ENCODE results near the gene KPNA2. TPM values are rescaled to one million over a fixed set of nuclear protein-coding genes. Genes with fewer than 3 reads are reported as not detected.

The KPNA2 gene
- total and polyA plus RNA-seq, 2 of the 13 experiments (the other 11 are each of a cell fraction or from before 2014, with no cell fraction given), result 111 to 305 TPM

DNA sequence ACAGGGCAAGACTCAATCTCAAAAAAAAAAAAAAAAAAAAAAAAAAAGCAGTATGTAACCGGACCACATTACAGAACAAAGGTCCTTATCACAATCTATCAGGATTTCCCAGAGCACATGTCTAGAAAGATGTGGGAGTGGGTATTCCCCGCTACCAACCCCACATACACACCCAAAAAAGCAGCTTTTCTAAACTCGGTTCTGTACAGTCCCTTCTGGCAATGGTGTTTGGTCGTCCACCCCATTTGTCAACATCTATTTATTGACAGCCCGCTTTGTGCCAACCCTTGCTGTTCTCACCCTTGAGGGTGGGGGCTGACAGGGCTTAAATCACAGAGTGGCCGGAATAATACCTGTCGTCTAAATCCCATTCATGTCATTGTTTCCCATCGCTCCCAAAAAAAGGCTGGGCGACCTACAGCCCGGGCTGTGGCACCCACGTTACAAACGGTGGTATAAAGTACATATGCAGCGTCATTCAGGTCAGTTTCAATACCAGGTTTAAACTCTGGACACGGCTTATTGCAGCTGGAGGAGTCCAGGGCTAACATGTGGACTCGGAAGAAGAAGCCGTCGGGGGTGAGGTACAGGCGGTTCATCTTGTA, 42.9 kb upstream of the KPNA2 start:
- POLR2A ChIA-PET, result interaction anchor here (1.1 to 2.7 kb wide), 3 partner anchors 27 to 41 kb away, joined by 6 to 25 read pairs (median 6); no protein-coding TSS in a partner anchor
- Histone ChIP-seq H4K20me1 (ENCODE audit: insufficient read depth, low read length) (no peaks in the 10 kb centered on the region), H3K4me2 (ENCODE audit: low read depth, low read length) (peak overlapping the region; percentile 80), H3K9me3 (ENCODE audit: low read length) (no peaks in the 10 kb centered on the region), H3K9ac (ENCODE audit: insufficient read depth, low read depth, low read length) (peak overlapping the region; percentile 78), H3K79me2 (ENCODE audit: insufficient read depth, low read length) (no peaks in the 10 kb centered on the region), H3K27me3 (ENCODE audit: control insufficient read depth in 1 of 2, insufficient read depth in 2 of 2, low read length in 2 of 2) (peaks cover 0 to 7% of the 10 kb centered on the region in 2 experiments; a peak in 1 of 5 replicates), H3K36me3 (replicated peaks in 1 of 2; ENCODE audit: control insufficient read depth in 1 of 2, insufficient read depth in 2 of 2, low read length in 2 of 2) (no peaks in the 10 kb centered on the region), H3K4me3 (replicated peaks in 1 of 3; ENCODE audit: insufficient read depth in 1 of 3, low read depth in 2 of 3, low read length in 3 of 3) (peak overlapping the region; percentile 85 to 88 (median 88)), H3K27ac (ENCODE audit: extremely low read length, insufficient read depth, low read length) (peak overlapping the region; percentile 91), H3K4me1 (ENCODE audit: insufficient read depth, low read length) (peaks cover 36% of the 10 kb centered on the region), H2AFZ (ENCODE audit: low read length) (no peak overlapping the region)
- TSS peak; percentile 86 for BruUV-seq (replicated peaks)
- in situ Hi-C loops (cut with HindIII; ENCODE audit: extremely low pct_ligation_motif_present, low pct_unique_long_range_greater_than_20kb), result no loop called here
- ATAC-seq (no peak), FAIRE-seq (no peak), DNase-seq (ENCODE audit: low spot score) (no peak)
- WGBS (ENCODE audit: low lambda C conversion rate), result 23% methylated on average over 18 of the region's 18 CpGs
- intact Hi-C loops (cut with micrococcal nuclease; ENCODE audit: unreplicated experiment), result no loop called here
- CTCF ChIA-PET (ENCODE audit: low intra/inter-chr PET ratio, low total read pairs), result no interaction called here
- TF ChIP-seq ZNF777 (CRISPR knock-in tag; IDR thresholded peaks at IDR 0.05) (peak; percentile 98; the same call in 1 of the 2 replicates), PAWR (CRISPR knock-in tag; IDR thresholded peaks at IDR 0.05; ENCODE audit: borderline replicate concordance) (0 out of 2 replicates have a peak, but pooled peaks have one; percentile 71), HNRNPL (IDR thresholded peaks at IDR 0.05; ENCODE audit: low read depth, low read length) (0 out of 2 replicates have a peak, but pooled peaks have one; percentile 17), SIN3B (IDR thresholded peaks at IDR 0.05; ENCODE audit: low read length) (no peak), ZNF782 (CRISPR knock-in tag; IDR thresholded peaks at IDR 0.05; ENCODE audit: borderline replicate concordance) (no peak), SSRP1 (CRISPR knock-in tag; IDR thresholded peaks at IDR 0.05) (0 out of 2 replicates have a peak, but pooled peaks have one; percentile 17), SIN3A (IDR thresholded peaks at IDR 0.05; ENCODE audit: borderline replicate concordance, low read depth, low read length) (0 out of 2 replicates have a peak, but pooled peaks have one; percentile 35), ZMYM2 (CRISPR knock-in tag; IDR thresholded peaks at IDR 0.05) (0 out of 2 replicates have a peak, but pooled peaks have one; percentile 11), ZNF501 (CRISPR knock-in tag; IDR thresholded peaks at IDR 0.05) (peak; percentile 64; the same call in 1 of the 2 replicates), ZNF264 (CRISPR knock-in tag; IDR thresholded peaks at IDR 0.05) (0 out of 2 replicates have a peak, but pooled peaks have one; percentile 19), ZBTB3 (CRISPR knock-in tag; IDR thresholded peaks at IDR 0.05; ENCODE audit: borderline replicate concordance, low read depth) (0 out of 2 replicates have a peak, but pooled peaks have one; percentile 25), ZNF766 (CRISPR knock-in tag; IDR thresholded peaks at IDR 0.05; ENCODE audit: borderline replicate concordance) (peak; percentile 22; the same call in 1 of the 2 replicates), NFYC (CRISPR knock-in tag; IDR thresholded peaks at IDR 0.05) (no peak)
- TF ChIP-seq, protein P1, sequence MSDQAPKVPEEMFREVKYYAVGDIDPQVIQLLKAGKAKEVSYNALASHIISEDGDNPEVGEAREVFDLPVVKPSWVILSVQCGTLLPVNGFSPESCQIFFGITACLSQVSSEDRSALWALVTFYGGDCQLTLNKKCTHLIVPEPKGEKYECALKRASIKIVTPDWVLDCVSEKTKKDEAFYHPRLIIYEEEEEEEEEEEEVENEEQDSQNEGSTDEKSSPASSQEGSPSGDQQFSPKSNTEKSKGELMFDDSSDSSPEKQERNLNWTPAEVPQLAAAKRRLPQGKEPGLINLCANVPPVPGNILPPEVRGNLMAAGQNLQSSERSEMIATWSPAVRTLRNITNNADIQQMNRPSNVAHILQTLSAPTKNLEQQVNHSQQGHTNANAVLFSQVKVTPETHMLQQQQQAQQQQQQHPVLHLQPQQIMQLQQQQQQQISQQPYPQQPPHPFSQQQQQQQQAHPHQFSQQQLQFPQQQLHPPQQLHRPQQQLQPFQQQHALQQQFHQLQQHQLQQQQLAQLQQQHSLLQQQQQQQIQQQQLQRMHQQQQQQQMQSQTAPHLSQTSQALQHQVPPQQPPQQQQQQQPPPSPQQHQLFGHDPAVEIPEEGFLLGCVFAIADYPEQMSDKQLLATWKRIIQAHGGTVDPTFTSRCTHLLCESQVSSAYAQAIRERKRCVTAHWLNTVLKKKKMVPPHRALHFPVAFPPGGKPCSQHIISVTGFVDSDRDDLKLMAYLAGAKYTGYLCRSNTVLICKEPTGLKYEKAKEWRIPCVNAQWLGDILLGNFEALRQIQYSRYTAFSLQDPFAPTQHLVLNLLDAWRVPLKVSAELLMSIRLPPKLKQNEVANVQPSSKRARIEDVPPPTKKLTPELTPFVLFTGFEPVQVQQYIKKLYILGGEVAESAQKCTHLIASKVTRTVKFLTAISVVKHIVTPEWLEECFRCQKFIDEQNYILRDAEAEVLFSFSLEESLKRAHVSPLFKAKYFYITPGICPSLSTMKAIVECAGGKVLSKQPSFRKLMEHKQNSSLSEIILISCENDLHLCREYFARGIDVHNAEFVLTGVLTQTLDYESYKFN (CRISPR knock-in tag; conservative IDR thresholded peaks at IDR 0.05), result 0 out of 2 replicates have a peak, but pooled peaks have one; percentile 36
- TF ChIP-seq, protein P2, sequence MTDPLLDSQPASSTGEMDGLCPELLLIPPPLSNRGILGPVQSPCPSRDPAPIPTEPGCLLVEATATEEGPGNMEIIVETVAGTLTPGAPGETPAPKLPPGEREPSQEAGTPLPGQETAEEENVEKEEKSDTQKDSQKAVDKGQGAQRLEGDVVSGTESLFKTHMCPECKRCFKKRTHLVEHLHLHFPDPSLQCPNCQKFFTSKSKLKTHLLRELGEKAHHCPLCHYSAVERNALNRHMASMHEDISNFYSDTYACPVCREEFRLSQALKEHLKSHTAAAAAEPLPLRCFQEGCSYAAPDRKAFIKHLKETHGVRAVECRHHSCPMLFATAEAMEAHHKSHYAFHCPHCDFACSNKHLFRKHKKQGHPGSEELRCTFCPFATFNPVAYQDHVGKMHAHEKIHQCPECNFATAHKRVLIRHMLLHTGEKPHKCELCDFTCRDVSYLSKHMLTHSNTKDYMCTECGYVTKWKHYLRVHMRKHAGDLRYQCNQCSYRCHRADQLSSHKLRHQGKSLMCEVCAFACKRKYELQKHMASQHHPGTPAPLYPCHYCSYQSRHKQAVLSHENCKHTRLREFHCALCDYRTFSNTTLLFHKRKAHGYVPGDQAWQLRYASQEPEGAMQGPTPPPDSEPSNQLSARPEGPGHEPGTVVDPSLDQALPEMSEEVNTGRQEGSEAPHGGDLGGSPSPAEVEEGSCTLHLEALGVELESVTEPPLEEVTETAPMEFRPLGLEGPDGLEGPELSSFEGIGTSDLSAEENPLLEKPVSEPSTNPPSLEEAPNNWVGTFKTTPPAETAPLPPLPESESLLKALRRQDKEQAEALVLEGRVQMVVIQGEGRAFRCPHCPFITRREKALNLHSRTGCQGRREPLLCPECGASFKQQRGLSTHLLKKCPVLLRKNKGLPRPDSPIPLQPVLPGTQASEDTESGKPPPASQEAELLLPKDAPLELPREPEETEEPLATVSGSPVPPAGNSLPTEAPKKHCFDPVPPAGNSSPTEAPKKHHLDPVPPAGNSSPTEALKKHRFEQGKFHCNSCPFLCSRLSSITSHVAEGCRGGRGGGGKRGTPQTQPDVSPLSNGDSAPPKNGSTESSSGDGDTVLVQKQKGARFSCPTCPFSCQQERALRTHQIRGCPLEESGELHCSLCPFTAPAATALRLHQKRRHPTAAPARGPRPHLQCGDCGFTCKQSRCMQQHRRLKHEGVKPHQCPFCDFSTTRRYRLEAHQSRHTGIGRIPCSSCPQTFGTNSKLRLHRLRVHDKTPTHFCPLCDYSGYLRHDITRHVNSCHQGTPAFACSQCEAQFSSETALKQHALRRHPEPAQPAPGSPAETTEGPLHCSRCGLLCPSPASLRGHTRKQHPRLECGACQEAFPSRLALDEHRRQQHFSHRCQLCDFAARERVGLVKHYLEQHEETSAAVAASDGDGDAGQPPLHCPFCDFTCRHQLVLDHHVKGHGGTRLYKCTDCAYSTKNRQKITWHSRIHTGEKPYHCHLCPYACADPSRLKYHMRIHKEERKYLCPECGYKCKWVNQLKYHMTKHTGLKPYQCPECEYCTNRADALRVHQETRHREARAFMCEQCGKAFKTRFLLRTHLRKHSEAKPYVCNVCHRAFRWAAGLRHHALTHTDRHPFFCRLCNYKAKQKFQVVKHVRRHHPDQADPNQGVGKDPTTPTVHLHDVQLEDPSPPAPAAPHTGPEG (CRISPR knock-in tag; IDR thresholded peaks at IDR 0.05), result 0 out of 2 replicates have a peak, but pooled peaks have one; percentile 19

All from HepG2 (cell line).